Activated T-helper 1 cell treated with anti-CD3 and anti-CD28 coated beads, Interleukin-2, amount 50 U/mL, for 16 hours (primary cell): ENCODE results near the gene EDARADD.

ENCODE experiments used
- DNase-seq, 2 donors: peaks; one replicate each; pipeline ENCODE4 v3.0.0-alpha.2; 2020; ENCODE audit warnings: low read depth in 1 of 2, low spot score in 1 of 2

The EDARADD gene

DNA sequence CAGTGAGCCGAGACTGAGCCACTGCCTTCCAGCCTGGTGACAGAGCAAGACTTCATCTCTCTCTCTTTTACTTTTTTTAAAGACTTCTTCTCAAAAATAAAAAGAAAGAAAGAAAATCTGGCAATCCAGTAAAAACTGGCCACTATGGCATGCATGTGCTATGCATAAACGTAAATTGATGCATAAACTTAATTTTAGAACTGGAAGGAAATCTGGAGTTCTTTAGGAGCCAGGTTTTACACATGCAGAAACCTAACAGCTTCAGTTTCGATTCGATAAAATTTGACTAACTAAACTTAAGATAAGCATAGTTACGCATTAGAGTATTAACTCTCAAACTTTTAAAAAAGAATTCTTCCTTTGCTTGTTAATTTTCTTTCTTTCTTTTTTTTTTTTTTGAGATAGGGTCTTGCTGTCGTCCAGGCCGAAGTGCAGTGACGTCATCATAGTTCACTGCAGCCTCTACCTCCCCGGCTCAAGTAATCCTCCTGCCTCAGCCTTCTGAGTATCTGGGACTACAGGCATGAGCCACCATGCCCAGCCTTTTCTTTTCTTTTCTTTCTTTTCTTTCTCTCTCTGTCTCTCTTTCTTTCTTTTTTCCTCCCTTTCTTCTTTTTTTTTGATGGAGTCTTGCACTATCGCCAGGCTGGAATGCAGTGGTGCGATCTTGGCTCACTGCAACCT lies 117.8 kb downstream of the EDARADD start:
- DNase-seq = no peak

DNA sequence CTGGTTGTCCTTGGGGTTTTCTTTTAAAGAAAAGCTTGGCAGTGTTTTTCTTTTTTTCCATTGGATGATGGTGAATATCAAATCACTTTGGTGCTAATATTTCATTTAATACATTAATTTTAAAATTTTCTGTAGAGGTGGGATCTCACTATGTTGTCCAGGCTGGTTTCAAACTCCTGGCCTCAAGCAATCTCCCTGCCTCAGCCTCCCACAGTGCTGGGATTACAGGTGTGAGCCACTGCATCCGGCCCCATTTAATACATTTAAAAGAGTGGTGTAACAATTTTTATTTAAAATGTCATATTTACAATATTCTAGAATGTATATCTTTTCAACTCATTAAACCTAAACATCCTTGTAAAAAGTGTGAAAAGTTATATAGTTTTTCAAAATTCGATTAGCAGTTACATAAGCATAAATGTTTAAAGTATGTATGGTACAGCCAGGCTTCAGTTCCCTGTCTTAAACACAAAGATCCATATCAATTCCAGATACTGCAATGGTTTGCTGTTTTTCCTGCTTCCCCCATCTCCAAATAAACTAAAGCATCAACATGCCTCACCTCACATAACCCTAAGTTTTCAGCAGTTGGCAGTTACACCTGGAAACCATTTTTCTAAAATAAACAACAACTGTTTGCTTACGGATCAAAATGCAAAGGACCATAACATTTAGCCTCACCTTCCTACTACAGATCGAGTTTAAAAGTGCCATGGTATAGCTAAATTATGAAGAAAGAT lies 120.8 kb downstream of the EDARADD start:
- no peak for DNase-seq

DNA sequence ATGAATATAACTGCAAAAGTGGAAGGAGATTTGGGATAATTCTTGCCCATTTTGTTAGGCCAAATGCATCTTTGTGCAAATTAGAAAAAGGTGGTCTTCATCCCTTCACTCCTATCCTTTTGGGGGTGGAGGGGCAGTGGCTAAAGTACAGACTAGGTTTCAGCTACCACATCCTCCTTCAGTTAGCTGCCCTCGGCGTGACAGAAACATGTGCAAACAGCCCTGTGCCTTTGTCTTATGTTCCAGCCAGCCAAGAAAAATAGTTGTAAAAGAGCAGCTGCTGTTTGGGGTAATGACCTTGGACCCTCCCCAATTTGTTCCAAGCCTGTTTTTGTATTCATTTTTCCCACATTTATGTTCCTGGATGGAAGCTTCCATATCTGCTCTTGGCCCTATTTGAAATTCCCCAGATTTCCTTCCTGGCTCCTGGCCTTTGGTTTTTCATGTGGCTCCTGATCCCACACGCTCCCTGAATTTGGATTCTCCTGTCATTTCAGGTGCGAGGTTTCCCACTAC lies 121.4 kb downstream of the EDARADD start:
- DNase-seq = no peak

DNA sequence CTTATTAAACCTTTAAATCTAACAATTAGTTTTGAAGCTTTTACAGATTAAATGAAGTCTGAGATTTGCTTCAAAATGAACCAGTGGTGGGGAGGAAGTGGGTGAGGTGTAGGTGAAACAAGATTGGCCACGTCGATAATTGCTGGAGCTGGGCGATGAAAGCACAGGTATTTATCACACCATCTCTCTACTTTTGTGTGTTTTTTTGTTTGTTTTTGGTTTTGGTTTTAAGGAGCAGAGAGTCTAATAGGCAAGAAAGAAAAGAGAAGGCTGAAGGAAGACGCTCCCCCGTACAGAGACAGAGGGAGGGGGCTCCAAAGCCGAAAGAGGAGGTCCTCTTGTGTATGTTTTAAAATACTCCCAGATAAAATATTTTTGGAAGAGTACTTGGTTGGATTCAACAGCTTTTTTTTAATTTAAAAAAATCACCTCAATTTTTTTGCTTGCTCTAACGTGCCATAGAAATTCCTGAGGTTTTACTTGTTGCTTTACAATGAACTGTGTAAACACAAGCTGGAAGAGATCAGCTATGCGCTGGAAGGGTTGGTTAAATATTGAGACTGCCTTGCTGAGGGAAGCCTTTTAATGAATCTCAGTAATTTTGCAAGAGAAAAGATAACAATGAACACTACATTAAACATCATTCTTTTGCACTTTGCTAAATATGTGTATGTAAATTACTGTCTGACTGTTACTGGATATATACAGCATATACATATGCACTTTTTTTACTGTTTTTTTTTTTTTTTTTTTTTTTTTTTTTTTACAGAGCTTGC lies 123.0 kb downstream of the EDARADD start:
- DNase-seq = no peak

DNA sequence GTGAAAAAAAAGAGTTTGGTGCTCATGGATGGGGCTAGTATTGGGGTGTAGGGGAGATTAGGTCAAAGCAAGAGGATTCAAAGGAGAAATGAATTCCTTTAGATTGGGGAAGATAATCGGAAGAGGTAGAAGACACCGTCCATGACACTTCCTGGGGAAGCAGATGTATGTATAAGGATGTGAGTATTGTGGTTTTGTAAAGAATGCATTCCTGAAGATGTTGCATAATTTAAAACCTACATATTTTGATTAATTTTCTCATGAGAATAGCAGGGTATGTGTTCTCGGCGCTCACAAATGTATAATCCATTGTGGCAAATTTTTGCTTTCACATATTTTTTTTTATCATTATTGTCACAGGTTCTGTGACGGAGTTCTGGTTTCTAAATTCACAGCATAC lies 124.2 kb downstream of the EDARADD start:
- no peak for DNase-seq

DNA sequence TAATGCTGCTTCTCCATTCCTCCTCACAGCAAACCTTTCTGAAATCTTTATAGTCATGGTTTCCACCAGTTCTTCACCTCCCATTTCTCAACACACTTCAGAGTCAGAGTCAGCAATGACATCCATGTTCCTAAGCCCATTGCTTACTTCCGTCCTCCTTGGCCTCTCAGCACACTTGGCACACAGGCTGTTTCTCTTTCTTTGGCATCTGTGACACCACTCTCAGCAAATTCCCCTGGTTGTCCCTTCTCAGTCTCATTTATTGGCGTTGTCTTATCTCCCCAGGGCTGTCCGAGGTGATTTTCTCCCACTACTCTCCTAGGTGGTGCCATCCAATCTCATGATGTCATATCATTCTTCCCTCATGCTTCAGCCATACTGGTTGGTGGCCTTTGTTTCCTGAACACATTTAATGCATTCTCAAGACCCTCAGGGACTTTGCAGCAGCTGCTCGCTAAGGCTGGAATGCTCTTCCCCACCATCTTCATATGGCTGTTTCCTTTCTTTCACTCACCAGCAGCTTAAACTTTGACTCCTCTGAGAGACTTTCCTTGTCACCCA lies 126.4 kb downstream of the EDARADD start:
- no peak for DNase-seq

DNA sequence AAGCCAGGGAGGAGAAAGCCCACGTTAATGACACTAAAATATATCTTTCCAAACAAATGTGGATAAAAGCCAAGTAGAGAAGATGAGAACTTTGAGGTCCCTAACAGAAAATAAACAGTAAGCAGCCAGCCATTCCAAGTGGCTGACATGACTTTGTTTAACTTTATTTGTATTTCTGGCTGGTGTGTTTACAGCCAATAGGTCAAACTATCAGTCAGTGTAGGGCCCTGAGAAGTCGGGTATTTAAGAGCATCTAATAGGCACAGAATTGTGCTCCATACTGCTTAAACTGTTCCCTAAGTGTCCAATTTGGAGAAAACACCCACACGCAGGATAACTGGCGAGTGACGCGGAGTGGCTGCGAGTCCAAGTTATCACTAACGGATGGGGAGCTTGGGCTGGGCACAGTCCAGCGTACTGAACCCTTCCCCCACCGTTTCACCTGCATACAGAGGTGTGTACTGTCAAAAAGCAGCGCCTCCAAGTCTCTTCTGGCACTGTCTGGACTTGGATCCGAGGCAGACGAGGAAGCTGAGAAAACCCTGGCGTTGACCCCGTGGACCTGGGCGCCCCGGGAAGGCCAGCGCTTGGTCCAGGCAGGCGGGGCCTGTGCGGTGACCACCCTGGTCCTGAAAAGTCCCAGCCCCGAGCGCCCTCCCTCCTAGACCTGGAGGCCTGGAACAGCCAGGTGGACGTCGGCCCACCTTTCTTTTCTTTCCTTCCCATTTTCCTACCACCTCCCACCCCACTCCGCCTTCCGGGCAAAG lies 129.0 kb downstream of the EDARADD start:
- DNase-seq = no peak

DNA sequence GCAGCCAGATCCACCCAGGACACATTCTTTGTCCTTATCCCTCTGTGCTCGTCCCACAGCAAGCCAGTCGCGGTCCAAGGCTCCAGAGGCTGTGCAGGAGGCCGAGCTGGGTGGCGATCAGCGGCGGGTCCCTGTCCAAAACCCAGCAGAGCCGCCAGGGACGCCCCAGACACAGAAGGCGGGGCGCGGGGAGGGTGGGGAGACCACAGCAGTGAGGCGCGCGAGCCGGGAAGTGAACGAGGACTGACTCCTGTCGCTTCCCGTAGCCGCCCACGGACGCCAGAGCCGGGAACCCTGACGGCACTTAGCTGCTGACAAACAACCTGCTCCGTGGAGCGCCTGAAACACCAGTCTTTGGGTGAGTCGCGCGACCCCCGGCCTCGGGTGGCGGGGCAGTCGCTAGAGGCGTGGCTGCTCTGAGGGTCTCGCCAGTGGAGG lies 129.6 kb downstream of the EDARADD start, which contains the start of gene LGALS8:
LGALS8 (plus strand) TSS at position 279 of the 438 bp plus-strand sequence. CDS start 2,089 bp downstream, outside the sequence.
- peak; percentile 72 to 74 for DNase-seq

DNA sequence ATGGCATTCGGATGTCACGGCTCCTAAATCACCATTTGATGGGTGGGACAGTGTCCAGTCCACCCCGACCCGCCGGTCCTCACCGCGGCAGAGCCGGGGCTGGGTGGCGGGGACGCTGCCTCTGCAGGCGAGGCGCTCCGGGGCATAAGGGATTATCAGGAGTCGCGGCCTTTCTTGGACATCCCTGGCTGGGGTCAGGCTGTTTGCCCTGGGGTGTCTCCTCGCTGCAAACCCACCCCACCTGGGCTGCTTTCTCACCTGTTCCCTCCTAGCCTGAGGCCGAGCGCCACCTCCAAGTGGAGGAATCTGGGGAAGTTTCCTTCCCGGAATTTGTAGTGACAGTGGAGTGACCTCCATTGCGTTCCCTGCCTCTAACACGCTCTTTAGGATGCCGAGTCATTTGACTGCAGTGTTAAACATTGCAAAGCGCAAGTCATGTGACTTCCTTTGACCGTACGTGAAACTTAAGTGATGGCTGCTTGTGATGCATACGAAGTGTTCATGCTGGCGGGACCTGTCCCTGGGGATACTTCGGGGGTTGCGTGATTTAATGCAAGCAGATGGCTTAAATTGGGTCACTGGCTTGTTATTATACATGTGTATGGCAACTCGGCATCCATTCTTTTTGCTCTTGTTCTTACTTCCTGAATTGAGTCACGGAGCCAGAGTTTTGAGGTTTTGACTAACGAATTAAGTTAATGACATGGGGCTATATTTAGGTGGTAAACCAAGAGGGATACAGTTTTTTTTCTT lies 130.2 kb downstream of the EDARADD start:
- DNase-seq = peak; percentile 13 to 42

DNA sequence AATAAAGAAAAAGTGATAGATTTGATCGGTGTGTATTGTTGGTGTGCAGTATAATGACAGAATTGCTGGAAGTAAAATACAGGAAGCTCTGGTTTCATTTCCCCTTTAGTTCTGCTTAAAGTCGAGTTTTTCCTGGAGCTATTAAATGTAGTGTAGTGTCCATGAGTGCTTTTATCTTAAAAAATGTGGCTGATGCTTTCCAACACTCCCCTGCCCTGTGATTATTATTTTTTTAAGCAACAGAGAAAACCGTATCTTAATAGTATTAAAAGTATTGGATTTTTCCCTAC lies 130.8 kb downstream of the EDARADD start:
- DNase-seq = no peak

DNA sequence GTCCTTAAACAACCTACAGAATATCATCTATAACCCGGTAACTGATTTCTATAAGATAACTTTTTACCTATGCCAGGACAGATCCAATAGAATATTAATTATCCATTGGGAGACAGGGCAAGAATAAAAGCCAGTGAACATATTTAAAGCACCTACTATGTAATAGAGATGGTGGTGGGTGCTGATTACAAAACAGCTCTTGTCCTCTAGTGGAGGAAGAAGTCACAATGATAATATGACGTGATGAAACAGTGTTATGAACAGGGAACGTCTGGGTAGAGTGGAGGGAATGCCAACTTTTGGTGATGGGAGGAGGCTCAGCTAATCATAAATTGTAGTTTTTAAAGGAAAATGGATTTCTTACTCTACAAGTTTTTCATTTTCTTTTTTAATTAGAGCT lies 132.0 kb downstream of the EDARADD start:
- no peak for DNase-seq

DNA sequence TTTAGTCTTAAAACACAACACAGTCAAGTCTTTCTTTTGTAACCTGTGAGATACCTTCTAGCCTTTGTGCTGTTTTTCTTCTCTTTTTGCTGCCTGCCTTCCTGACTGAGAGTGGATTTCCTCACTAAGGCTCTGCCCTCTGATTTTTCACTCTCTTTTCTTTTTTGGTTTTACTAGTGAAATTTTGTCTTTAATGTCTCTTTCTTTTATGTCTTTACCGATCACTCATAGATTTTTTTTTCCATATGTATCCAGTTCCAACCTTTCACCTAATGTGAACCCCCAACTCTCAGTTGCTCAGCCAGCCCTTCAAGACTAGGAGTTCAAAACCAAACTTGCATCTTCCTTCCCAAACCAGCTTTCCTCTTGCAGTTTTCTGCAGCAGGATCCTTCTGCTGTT lies 136.2 kb downstream of the EDARADD start:
- DNase-seq = no peak

DNA sequence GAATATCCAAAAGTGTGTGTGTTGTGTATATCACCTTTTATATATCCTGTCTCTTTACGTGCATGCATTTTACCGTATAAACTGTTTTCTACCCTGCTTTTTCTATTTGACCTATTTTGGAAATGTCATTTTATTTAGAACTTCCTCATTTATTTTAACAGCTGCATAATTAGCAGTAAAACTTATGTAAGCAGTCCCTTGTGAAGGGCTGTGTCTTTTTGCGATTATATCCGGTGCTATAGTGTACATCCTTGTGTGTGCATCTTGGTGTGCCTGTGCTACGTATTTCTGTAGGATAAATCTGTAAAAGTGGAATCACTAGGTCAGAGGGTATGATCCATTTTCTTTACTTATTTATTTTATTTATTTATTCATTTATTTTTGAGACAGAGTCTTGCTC lies 136.9 kb downstream of the EDARADD start:
- DNase-seq = no peak

DNA sequence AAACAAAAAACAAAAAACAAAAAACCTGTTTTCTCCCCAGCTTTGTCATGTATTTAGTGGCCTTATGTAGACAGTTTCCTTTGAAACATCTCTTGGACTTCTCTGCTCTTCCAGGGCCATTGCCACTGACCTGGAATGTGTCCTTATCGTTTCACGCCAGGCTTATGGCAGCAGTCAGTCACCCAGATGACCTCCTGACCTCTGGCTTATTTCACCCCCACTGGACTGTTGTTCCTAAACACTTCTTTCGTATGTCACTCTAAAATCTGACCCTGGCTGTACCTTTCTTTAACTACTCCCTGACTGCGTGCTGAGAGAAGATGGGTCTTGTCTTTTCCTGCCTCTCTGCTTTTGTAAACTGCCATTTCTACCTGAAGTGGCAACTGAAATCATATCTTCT lies 138.8 kb downstream of the EDARADD start:
- no peak for DNase-seq

DNA sequence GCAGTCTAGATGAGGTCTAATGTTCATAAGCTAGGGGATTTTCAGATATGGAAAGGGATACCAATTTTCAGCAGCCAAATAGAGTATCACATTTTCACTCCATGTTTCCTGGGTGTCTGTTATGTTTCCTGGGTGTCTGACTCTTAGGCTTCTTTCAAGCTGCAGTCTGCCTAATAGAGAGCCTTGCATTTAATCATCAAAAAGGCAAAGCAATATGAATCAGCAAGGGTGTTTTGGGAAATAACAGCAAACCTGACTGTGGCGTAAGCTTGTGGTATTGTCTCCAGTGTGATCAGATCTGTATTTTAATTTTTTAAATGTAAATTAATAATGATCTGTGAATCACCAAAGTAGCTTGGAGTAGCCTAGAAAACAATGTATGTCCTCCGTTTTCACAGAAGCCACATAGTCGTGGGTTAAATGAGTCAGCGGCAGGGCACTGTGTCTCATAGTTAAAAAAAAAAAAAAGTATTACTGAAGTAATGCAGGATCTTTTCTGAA lies 140.1 kb downstream of the EDARADD start:
- peak in 1 of 2 donors; percentile 19 for DNase-seq
